ENCODE measurements around the gene BAIAP2L1.

DNA sequence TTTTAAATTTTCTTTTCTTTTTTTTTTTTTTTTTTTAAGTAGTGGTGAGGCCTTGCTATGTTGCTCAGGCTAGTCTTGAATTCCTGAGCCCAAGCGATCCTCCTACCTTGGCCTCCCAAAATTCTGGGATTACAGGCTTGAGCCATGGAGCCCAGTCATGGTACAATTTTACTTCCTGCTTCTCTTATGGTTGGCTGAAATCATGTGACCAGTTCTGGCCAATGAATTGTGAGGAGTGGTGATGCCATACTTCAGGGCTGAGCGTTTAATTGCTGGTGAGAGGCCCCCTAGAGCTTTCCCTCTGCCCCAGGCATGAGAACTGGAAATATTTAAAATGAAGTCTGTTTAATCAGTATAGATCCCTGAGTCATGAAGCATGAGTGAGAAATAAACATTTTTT, 22.2 kb upstream of the BAIAP2L1 start:
- TF ChIP-seq POLR2A (IDR thresholded peaks at IDR 0.05) (no peak), POLR2AphosphoS5 (IDR thresholded peaks at IDR 0.05) (no peak)
- TF ChIP-seq, protein P1, sequence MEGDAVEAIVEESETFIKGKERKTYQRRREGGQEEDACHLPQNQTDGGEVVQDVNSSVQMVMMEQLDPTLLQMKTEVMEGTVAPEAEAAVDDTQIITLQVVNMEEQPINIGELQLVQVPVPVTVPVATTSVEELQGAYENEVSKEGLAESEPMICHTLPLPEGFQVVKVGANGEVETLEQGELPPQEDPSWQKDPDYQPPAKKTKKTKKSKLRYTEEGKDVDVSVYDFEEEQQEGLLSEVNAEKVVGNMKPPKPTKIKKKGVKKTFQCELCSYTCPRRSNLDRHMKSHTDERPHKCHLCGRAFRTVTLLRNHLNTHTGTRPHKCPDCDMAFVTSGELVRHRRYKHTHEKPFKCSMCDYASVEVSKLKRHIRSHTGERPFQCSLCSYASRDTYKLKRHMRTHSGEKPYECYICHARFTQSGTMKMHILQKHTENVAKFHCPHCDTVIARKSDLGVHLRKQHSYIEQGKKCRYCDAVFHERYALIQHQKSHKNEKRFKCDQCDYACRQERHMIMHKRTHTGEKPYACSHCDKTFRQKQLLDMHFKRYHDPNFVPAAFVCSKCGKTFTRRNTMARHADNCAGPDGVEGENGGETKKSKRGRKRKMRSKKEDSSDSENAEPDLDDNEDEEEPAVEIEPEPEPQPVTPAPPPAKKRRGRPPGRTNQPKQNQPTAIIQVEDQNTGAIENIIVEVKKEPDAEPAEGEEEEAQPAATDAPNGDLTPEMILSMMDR (IDR thresholded peaks at IDR 0.05) = no peak
